Heart left ventricle (tissue), 16 donors: Measurements from ENCODE around the gene ZDHHC14. TPM values are rescaled to one million over a fixed set of nuclear protein-coding genes. Genes with fewer than 3 reads are reported as not detected.
"Not testable (repeated sequence)": the region's sequence is repeated elsewhere in the genome, so short reads cannot be mapped to it uniquely, and the experiment has no call there.

Experiments
- ATAC-seq, 4 donors: fragments of 200-7000 bp; cut with Tn5 transposase; one replicate each; pipeline ENCODE4 v1.9.1; 2020 to 2022; ENCODE audit warnings: moderate library complexity in 4 of 4, mild to moderate bottlenecking in 3 of 4, moderate number of reproducible peaks in 1 of 4
- DNase-seq, 5 donors: peaks; one replicate each; pipeline ENCODE4 v3.0.0-alpha.2; 2020
- H3K27ac ChIP-seq, 12 donors: fragments of 200-600 bp; sonication (generic) in 4 of 12; one replicate each; pipeline versions ENCODE4 v1.5.0 to v1.8.0; 2016 to 2022; ENCODE audit warnings: mild to moderate bottlenecking in 2 of 12
- H3K27me3 ChIP-seq, 9 donors: fragments of 200-600 bp; sonication (generic) in 2 of 9; one replicate each; pipeline versions ENCODE4 v1.5.1 to v1.8.0; 2016 to 2022; ENCODE audit warnings: mild to moderate bottlenecking in 3 of 9
- H3K36me3 ChIP-seq, 9 donors: fragments of 200-600 bp; sonication (generic) in 2 of 9; one replicate each; pipeline versions ENCODE4 v1.5.0 to v1.8.0; 2018 to 2022; ENCODE audit warnings: mild to moderate bottlenecking in 2 of 9
- H3K4me1 ChIP-seq, 12 donors: fragments of 200-600 bp; sonication (generic) in 4 of 12; one replicate each; pipeline versions ENCODE4 v1.5.0 to v1.8.0; 2016 to 2022; ENCODE audit warnings: mild to moderate bottlenecking in 3 of 12
- H3K4me3 ChIP-seq, 12 donors: fragments of 200-600 bp; sonication (generic) in 4 of 12; one replicate each; pipeline versions ENCODE4 v1.5.0 to v1.8.0; 2017 to 2022; ENCODE audit warnings: mild to moderate bottlenecking in 9 of 12, moderate library complexity in 4 of 12
- H3K9me3 ChIP-seq, 12 donors: fragments of 200-600 bp; sonication (generic) in 4 of 12; one replicate each; pipeline versions ENCODE4 v1.5.0 to v1.8.0; 2016 to 2022; ENCODE audit warnings: mild to moderate bottlenecking in 1 of 12
- CTCF ChIP-seq, 12 donors: fragments of 200-600 bp; sonication (generic) in 4 of 12; IDR thresholded peaks; one replicate each; pipeline versions ENCODE4 v1.5.0 to v1.8.0; 2018 to 2022; ENCODE audit warnings: antibody characterized with exemption in 12 of 12, mild to moderate bottlenecking in 5 of 12
- POLR2A ChIP-seq, 2 donors: fragments of 450-650 bp; IDR thresholded peaks; one replicate each; pipeline ENCODE4 v1.6.1; 2017; ENCODE audit warnings: antibody characterized with exemption in 2 of 2, mild to moderate bottlenecking in 2 of 2, moderate library complexity in 2 of 2
- WGBS, 4 donors: extraction: QIAGEN DNeasy Blood & Tissue Kit in 2 of 4; methylation state at CpG; one replicate each; pipeline versions ENCODE4 v1.1.5 to v1.1.7; 2013 to 2018; 5-methylcytosine and 5-hydroxymethylcytosine counted together
- intact Hi-C, 10 donors: fragments of 100-400 bp; cut with DNase I; formaldehyde crosslinking; loops; one replicate each; pipeline versions ENCODE4 v1.11.1 to v1.14.2; 2022
- polyA plus RNA-seq, 2 donors: library from polyadenylated mRNA; stranded (reverse); fragments of 200-250 nt; gene quantifications; one replicate each; pipeline ENCODE4 v1.2.3, GENCODE V29; 2013
- total RNA-seq, 9 donors: library from RNA; depleted of rRNA in 2 of 9; stranded (reverse); fragments of >200 nt in 2 of 9; fragmentation: NEBNext Ultra II Directional in 3 of 9; extraction: Animal tissue kit (Norgen Biotek cat#: 25700) in 3 of 9; gene quantifications; one replicate each; pipeline versions ENCODE4 v1.1.0 to v1.2.4, GENCODE V29; 2016 to 2023
- donor health status: ischemic (EF 13 %, LVEDD 7.1; RV severe dilation, severe dysfunction).
- donor health status: healthy with polysubstance abuse.
- donor health status: DM: no; HTN: yes; CAD: no.
- donor health status: DM: no; HTN: no; CAD: no.
- donor health status: ischemic (EF 25% LVEDD 6.9; RV normal size, moderate dysfunction).
- donor health status: ischemic (EF 25% LVEDD 5.7; RV mildly dilated, moderate dysfunction).
- donor health status: healthy.
- donor health status: DM: yes; HTN: yes; CAD: no.
- donor health status: ischemic (EF 35%, LVEDD 5.7; RV mildly dilated, moderate dysfunction).
- donor health status: nonischemic (EF 11% LVEDD 7.7; RV severe dilation, severe dysfunction).
- donor health status: DM: yes; HTN: yes; CAD: no.
- donor health status: PGD.
- donor health status: ischemic (EF 29% LVEDD 5.4; RV normal size, mild dysfunction).
- donor health status: nonischemic (EF 23%, LVEDD 6.1; RV moderate dilation, normal function).

Gene ZDHHC14
- total and polyA plus RNA-seq, 11 donors = 7.0 to 25.8 (median 15.4) TPM

DNA sequence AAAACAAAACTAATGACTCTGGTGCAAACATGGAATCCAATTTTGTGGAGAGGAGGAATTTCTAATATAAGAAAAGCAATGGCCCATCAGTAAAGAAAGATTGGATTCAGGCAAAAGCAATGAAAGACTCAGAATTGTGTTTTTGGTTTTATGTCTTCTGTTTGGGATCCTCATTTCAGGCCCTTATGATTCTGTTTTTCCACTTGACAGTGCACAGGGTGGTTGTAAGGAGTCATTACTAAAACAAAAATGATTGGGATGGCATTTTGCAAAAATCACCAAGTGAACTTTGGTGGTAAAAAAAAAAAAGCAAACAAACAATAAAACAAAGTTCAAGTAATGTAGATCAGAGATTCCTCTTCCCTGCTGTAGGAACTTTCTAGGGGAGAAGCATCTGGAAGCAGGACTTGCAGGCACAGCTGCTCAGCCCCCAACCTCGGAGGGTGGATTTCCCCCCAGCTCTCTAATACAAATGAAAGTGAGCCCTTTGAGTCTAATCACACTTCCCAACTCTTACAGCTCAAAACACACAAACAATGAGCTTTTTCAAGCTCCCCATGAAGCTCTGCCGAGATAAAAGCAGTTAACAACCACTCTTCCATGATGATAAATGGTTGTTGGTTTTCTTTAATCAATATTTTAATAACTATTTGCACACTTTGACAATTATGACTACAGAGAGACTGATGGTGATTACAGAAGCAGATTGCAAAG, 177.7 kb downstream of the ZDHHC14 start:
- peaks cover 0 to 5% (median 0%) of the 10 kb centered on the region in 9 donors for H3K36me3 ChIP-seq
- DNase-seq (no peak), ATAC-seq (no peak)
- TF ChIP-seq CTCF (IDR thresholded peaks at IDR 0.05) = no peak
- TF ChIP-seq POLR2A (IDR thresholded peaks at IDR 0.05) = no peak
- H3K27me3 ChIP-seq = no peaks in the 10 kb centered on the region
- intact Hi-C loops = no loop called here
- peaks cover 0 to 10% (median 0%) of the 10 kb centered on the region in 12 donors for H3K4me1 ChIP-seq
- H3K4me3 ChIP-seq = no peak overlapping the region
- no peaks in the 10 kb centered on the region for H3K9me3 ChIP-seq
- no peak overlapping the region for H3K27ac ChIP-seq
- 61 to 71% (median 67%) methylated on average over 2 of the region's 2 CpGs for WGBS, 4 donors

DNA sequence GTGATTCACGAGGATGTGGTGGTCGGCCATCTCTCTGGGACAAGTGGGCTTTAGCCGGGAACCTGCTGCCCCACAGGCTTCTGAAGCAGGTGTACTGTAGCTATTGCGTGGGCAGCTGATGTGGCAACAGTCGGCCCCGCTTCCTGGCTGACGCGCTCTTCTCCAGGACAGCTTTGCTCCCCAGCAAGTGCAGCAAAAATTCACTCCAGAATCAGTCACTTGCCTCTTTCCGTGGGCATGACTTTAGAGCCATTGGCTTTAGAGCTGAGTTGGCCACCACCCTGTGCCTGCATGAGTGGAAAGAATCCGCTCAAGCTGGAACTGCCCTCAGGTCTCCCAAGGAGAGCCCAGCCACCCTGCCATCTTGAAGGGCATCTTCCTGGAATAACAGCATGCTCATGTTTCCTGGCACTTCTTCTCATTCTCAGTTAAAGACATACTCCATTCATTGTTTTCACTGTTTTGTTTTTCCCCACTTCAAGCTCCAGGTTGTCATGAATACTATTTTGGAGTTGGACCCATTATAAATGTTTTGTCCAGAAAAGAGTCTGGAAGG, 178.3 kb downstream of the ZDHHC14 start:
- 90 to 96% (median 94%) methylated on average over 9 to 10 of the region's 10 CpGs for WGBS, 4 donors

DNA sequence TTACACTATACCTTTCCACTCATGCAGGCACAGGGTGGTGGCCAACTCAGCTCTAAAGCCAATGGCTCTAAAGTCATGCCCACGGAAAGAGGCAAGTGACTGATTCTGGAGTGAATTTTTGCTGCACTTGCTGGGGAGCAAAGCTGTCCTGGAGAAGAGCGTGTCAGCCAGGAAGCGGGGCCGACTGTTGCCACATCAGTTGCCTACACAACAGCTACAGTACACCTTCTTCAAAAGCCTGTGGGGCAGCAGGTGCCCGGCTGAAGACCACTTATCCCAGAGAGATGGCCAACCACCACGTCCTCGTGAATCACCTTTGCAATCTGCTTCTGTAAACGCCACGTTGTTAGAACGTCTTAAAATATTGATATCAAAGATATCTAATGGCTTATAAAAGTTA, 179.1 kb downstream of the ZDHHC14 start:
- H3K4me3 ChIP-seq, H3K27ac ChIP-seq, H3K27me3 ChIP-seq, H3K9me3 ChIP-seq, DNase-seq, ATAC-seq, H3K36me3 ChIP-seq, intact Hi-C loops: not testable (repeated sequence)
- 93 to 97% (median 96%) methylated on average over 10 of the region's 10 CpGs for WGBS, 4 donors
- peaks cover 0 to 10% (median 0%) of the 10 kb centered on the region in 12 donors for H3K4me1 ChIP-seq

More for the DNA sequence above, 178.3 kb downstream of the ZDHHC14 start:
- no peak overlapping the region for H3K4me3 ChIP-seq
- peaks cover 0 to 5% (median 0%) of the 10 kb centered on the region in 9 donors for H3K36me3 ChIP-seq
- ATAC-seq = no peak
- TF ChIP-seq POLR2A (IDR thresholded peaks at IDR 0.05) = no peak
- no peak for TF ChIP-seq CTCF (IDR thresholded peaks at IDR 0.05)
- peaks cover 0 to 10% (median 0%) of the 10 kb centered on the region in 12 donors for H3K4me1 ChIP-seq
- intact Hi-C loops = no loop called here
- no peak overlapping the region for H3K27ac ChIP-seq
- H3K27me3 ChIP-seq = no peaks in the 10 kb centered on the region
- no peak for DNase-seq
- H3K9me3 ChIP-seq = no peaks in the 10 kb centered on the region

GRCh38 chr6:157560691-157561413, 179.9 kb downstream of the ZDHHC14 start:
- 92 to 95% (median 95%) methylated on average over 17 of the region's 17 CpGs for WGBS, 4 donors
- Histone ChIP-seq H3K36me3 (peaks cover 0 to 5% (median 0%) of the 10 kb centered on the region in 9 donors), H3K4me3 (no peak overlapping the region), H3K27ac (no peak overlapping the region), H3K27me3 (no peaks in the 10 kb centered on the region), H3K9me3 (no peaks in the 10 kb centered on the region), H3K4me1 (peaks cover 0 to 10% (median 0%) of the 10 kb centered on the region in 12 donors)
- no peak for TF ChIP-seq POLR2A (IDR thresholded peaks at IDR 0.05)
- DNase-seq (no peak), ATAC-seq (no peak)
- intact Hi-C loops = no loop called here

GRCh38 chr6:157561414-157561790, 180.4 kb downstream of the ZDHHC14 start:
- 97 to 99% (median 98%) methylated on average over 8 of the region's 8 CpGs for WGBS, 4 donors
- Histone ChIP-seq H3K4me1 (peaks cover 0 to 9% (median 0%) of the 10 kb centered on the region in 12 donors), H3K27me3 (no peaks in the 10 kb centered on the region), H3K9me3 (no peaks in the 10 kb centered on the region), H3K36me3 (peaks cover 0 to 5% (median 0%) of the 10 kb centered on the region in 9 donors), H3K4me3 (no peak overlapping the region), H3K27ac (no peak overlapping the region)
- DNase-seq (no peak), ATAC-seq (no peak)
- intact Hi-C loops = no loop called here
- no peak for TF ChIP-seq CTCF (IDR thresholded peaks at IDR 0.05)
